Stimulated activated CD8-positive, alpha-beta memory T cell treated with anti-CD3 and anti-CD28 coated beads, Interleukin-12 subunit alpha, Interleukin-12 subunit beta, amount 100 ng/mL, for 4 hours (primary cell): Measurements from ENCODE around the gene RB1.
"Not testable (repeated sequence)": the region's sequence is repeated elsewhere in the genome, so short reads cannot be mapped to it uniquely, and the experiment has no call there.

Source experiments
- DNase-seq: peaks from one replicate; pipeline ENCODE4 v3.0.0-alpha.2; 2020; ENCODE audit warnings: low read depth

Gene RB1

DNA sequence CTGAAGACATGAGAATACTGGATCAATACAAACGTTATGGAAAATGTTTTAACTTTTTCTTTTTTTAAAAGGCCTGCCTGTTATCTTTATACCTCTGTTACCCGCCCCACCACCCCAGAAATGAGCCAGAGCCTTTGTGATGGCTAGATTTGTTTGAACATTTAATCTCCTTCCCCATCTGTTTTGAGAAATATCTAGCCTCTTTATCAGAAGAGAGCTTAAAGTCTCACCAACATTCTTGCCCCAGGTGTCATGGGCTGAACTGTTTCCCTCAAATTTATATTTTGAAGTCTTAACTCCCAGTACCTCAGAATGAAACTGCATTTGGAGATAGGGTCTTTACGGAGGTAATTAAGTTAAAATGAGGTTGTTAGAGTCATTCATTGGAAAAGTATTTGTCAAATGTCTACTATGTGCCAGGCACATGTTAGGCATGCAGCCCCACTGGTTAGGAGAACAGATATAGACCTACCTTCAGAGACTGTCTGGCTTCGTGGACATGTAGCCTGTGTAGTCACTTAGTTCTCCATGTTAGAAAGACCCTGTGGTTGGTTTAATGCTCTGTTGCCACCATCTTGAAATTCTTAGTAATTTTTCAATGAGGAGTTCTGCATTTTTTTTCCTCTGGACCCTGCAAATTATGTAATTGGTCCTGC, 6.3 kb upstream of the RB1 start:
- DNase-seq, result no peak

DNA sequence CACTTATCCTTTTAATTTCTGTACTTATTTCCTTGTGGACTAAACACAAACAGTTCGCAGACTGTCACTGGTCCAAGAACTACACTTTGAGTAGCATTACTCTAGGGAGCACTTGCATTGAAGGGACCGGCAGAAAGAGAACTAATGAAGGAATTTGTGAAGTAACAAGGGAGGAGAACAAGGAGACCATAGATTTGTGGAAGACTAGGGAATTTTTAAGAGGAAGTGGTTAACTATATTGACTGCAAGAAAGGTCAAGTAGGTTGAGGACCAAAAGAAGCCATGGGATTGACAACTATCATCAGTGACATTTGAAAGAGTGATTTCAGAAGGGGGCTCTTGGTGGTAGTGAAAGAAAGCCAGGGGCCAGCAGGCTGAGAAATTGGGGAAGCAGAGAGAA, 4.0 kb upstream of the RB1 start:
- no peak for DNase-seq

DNA sequence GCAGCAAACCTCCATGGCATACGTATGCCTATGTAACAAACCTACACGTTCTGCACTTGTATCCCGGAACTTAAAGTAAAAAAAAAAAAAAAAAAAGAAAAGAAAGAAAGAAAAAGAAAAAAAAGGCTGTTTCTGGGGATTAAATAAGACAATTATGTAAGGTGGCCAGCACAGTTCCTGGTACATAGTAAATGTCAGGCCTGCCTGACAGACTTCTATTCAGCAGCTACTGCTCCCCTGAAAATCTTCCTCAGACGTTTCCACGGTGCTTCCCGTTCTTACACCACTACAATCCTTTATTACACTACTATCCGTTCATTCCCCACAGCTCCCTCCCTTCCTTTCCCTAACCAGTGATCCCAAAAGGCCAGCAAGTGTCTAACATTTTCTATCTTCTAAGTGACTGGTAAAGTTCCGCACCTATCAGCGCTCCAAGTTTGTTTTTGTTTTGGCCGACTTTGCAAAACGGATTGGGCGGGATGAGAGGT, 636 bp upstream of the RB1 start:
- no peak for DNase-seq

DNA sequence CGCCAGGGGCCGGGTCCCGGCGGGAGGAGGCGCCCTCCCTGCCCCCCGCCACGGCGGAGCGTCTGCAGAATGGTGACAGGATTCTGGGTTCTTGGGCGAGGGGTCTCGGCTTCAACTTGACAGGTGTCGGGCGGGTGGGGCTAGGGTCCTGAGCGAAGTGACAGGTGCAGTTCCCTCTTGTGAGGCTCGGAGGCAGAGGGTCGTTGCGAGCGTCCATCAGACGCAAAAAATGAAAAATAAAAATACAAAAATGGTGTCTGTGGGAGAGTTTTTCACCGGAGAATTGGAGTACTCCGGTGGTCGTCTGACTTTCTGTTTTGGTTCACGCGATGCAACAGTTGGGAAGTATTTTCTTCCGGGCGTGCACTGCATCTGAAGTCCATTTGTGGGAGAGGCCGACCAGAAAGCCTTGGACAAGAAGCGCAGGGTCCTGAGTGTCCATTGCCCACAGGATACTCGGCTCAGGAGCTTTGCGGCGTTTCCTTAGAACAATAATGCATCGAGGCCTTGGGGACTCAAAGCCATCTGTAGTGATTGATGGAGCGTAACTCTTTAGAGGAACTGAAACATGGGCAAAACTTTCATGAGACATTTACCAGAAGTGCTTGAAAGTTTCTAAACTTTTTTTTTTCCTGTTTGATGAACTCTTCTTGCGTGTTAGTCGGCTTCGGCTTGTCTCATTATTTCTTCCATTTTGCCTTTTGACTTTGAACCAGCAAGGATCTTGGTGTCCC, 759 bp downstream of the RB1 start:
- no peak for DNase-seq

DNA sequence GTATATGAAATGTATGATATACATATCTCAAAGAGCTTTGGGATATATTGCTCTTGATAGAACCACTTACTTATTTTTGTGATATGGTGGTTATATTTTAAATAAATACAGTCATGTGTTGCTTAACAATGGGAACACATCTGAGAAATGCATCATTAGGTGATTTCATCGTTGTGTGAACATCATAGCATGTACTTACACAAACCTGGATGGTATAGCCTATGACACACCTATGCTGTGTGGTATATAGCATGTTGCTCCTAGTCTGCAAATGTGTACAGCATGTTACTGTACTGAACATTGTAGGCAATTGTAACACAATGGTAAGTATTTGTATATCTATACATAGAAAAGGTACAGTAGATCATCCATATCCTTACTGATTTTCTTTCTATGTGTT, 7.7 kb downstream of the RB1 start:
- DNase-seq, result no peak

DNA sequence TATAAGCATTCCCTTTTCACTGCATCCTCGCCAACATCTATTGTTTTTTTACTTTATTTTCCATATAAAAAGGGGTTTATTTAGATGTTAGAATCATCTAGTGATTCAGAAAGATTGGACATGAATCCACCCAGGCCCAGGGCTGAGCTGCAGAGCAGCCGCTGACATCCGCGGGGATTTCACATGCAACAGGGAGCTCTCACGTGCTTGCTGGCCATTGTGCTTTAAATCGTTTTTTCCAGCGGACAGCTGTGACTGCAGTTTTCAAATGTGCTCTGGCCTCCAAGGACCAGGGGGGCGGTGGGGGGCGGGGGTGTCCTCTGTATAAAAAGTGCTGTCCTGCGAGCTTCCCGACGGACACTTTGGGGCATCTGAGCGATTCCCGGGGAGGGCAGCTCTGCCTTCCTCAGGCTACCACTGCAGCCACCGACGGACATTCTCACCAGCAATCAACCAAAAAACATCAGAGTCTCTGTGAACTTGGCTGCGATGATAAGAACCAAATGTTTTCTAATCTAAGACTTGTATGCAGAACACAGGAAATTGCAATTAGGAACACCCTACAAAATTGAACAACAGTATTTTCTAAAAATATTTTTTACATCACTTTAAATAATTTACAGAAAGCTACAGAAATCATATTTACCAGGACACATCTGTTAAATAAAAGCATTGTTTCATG, 12.6 kb downstream of the RB1 start:
- no peak for DNase-seq

DNA sequence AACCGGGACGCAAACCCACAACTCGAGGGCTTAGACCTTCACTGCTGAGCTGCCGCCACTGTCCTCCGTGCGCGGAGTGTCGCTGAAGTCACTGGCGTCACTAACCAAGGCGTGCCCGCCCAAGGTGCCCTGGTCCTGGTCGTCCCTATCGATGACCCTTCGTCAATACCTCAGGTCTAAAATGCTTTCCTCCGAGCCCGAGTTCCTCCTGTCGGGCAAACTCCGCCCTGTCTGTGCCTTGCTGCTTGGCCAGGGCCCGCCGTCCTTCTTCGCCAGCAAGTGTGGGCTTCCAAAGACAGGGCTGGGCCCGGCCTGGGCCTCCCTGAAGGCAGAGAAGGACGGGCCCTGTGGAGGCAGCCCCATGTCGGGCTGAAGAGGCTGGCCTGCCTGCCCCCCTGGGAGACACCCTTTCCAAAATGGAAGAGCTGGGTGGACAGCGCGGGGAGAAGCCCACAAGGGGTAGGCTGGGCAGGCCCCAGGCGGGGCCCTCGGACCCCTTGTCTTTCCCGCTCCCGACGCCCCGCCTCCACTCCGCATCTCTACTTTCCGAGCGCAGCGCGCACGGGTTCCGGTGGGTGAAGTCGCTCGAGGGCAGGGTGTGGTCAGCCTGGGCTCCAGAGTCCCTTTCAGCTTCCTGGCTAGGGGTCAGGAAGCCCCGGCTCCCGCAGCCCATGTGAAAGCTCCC, 13.4 kb downstream of the RB1 start:
- no peak for DNase-seq

DNA sequence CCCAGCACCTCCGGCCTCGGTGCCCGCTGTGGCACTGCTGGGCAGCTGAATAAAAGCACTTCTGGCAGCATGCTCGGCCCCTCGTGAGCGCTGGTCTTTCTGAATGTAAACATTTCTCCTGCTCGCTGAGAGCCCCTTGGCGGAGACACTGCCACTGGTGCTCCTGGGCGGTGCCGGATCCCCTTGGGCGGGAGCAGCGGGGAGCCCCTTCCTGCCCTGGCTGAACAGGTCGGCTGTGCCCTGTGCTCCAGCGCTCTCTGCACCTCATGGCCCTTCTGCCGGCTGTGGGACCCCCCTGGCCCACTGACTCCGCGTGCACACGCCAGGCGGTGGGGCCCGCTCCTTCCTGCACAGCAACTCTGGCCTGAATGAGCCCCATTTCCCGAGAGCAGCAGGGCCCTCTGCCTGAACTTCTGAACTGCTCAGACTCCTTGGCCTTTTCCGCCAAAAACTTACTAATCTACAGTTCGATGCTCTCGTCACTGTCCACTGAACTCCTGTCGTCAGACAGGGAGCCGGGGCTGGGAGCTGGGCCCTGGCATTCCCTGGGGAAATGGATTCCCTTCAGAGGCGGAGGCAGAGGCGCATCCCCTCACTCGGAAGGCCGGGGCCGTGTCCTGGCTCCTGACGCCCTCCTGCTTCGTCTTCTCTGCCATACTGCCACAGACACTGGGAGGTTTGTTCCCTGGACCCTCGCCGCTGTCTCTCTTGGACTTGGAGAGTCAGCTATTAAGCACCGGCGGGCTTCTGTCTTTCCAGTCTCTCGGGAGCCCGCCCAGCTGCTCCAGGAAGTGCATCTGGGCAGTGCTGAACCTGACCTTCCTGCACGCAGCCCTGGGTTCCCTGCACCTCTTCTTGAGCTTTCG, 14.2 kb downstream of the RB1 start:
- no peak for DNase-seq

DNA sequence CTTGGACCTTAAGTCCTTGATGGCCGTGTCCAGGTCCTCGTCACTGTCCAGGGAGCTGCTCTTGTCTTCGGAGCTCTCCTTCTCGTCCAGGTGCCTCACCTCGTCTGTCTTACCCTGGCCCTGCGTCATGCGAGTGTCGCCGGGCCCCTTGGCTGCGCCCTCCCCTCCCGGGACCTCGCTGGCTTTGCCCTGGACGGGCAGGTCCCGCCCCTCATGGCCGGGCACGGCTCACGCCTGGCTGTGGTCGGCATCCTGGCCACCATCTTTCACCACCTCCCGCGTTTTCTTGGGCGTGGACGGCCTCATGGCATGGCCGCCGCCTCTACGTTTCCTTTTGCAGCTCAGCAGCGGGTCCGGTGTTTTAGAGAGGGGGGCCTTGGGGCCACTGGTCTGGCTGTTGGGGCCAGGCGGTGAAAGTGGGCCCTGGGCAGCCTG, 14.8 kb downstream of the RB1 start:
- DNase-seq, result no peak

DNA sequence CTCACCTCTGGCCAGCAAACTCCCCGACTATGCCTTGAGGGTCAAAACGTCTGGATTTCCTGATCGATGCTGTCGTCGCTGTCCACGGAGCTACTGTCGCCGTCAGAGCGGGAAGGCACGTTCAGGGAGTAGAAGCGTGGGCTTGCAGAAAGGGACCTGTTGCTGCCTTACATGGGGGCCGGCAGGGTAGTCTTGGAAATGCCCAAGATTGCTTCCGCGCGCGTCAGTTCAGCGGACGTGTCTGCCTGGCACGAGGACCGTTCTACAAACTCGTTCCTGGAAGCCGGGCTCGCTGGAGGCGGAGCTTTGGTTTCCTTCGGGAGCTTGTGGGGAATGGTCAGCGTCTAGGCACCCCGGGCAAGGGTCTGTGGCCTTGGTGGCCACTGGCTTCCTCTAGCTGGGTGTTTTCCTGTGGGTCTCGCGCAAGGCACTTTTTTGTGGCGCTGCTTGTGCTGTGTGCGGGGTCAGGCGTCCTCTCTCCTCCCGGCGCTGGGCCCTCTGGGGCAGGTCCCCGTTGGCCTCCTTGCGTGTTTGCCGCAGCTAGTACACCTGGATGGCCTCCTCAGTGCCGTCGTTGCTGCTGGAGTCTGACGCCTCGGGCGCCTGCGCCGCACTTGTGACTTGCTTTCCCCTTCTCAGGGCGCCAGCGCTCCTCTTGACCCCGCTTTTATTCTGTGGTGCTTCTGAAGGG, 15.4 kb downstream of the RB1 start:
- DNase-seq, result no peak

DNA sequence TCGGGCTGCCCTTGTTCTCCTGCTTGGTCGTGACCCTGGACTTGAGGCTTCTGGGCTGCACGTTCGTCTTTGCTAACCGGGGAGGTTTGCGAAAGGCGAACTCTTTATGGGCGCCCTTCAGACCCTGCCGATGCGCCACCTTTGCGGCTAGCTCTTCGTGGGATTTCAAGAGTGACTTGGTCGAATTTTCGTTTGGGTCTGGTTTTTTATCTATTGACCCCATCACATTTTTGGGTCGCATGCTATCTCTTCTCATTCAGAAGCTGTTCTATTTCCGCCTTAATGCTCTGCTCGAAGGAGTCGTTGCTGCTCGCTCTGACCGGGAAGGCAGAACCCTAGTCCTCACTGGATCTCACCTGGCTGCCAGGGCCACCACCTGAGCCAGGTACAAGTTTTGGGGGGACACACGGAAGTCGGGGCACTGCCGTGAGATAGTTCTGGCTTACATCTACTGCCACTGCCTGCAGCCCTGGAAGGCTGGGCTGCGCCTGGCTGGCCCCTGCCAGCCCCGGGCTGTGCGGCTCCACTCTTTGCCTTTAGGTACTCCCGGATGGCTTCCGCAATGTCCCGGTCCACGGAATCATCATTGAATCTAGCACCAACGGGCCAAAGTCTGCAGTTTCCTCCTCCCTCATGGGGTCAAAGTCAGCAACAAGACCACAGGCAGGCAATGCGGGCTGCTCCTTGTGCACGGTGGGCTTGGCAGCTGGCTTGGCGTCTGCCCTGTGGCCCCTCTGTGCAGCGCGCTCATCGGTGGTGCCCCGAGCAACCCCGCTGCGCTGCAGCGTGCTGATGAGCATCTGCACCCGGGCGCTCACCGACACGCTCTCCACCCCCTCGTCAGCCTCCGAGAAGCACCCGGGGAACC, 16.2 kb downstream of the RB1 start:
- DNase-seq, result no peak

DNA sequence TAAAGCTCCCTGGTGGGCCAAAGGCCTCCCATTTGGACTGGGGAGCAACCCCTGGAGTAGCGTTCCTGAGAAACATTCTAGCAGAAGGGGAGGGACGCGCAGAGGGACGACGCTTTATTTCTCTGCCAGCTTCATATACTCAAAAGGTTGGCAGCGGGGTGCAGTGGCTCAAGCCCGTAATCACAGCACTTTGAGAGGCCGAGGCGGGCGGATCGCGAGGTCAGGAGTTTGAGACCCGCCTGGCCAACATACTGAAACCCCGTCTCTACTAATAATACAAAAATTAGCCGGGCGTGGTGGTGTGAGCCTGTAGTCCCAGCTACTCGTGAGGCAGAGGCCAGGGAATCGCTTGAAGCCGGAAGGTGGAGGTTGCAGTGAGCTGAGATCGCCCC, 16.8 kb downstream of the RB1 start:
- no peak for DNase-seq

DNA sequence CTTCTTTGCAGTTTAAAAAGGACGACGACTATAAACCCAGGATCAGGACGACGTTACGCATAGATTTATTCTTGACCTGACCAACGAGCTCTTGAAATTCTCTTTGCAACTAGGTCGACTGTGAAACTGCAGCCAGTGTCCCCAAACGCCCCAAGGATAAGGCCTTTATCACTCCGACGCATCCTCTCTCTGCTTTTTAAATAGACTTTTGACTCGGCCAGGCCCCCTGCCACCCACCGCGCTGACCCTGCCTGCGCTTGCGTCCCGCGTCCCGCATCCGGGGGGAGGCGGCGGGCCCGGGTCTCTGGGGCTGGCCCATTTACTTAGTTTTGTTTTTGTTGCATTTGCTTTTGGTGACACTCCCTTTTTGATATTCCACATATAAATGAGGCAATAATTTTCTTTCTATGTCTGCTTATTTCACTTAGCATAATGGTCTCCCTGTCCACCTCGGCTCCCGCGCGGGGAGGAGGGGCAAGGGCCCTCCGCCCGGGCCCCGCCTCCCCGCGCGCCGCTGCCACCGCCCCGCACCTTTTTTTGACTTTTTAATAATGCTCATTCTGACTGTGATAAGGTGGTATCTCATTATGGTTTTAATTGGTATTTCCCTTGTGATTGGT, 17.4 kb downstream of the RB1 start:
- no peak for DNase-seq

DNA sequence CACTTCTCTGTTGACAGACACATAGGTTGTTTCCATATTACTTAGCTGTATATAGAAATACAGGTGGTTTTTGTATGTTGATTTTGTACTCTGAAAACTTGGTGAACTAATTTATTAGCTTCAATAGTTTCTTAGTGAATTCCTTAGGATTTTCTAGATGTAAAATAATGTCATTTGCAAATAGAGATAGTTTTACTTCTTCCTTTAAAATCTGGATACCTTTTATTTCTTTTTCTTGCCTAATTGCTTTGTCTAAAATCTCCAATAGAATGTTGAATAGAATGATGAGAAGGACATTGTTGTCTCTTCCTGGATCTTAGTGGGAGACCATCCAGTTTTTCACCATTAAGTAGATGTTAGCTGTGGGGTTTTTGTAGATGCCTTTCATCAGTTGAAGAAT, 18.7 kb downstream of the RB1 start:
- DNase-seq, result no peak

DNA sequence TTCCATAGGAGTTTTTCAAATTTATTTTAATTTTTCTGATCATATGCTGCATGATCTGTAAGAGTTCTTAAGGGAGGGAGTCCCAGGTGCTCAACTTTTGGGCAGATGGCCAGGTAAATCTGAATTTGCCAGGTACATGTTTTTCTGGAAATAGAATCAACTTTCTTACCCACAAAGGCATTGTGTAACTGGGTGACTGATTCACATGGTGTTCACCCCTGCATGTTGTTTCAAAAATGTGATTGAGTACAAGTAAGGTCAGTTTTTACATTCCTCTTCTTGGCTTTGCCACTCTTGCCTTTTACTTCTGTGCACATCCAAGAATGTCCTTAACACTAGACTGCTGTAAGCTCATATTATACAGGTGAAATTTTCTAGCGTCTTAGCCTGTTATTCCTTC, 30.4 kb downstream of the RB1 start:
- DNase-seq, result no peak

DNA sequence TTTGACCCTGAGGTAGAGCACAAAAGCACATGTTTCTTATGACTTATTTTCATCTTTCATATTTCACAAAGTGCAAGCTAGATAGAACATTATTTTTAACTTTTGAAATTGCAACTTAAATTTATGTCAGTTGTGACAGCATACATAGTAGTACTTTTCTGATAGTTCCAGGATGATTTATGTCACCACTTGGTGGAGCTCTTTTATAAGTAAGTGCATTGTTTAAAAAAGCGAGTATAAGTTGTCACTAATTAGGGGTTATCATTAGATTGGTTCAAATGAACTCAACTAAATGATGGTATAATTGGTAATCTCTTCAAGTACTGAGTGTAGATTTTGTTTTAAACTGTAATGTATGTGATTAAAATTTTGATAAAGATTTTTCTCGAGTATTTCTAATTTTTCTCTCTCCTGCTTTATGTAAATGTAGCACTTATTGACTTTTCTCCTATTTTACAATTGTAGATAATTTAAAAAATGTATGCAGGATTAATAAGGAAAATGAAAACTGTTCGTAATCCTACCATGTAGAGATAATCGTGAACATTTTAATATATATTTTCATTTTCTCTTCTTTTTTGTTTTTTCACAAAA, 31.1 kb downstream of the RB1 start:
- no peak for DNase-seq

DNA sequence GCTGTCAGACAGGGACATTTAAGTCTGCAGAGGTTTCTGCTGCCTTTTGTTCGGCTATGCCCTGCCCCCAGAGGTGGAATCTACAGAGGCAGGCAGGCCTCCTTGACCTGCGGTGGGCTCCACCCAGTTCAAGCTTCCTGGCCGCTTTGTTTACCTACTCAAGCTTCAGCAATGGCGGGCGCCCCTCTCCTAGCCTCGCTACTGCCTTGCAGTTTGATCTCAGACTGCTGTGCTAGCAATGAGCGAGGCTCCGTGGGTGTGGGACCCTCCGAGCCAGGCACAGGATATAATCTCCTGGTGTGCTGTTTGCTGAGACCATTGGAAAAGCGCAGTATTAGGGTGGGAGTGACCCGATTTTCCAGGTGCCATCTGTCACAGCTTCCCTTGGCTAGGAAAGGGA, 35.6 kb downstream of the RB1 start:
- not testable (repeated sequence) for DNase-seq

DNA sequence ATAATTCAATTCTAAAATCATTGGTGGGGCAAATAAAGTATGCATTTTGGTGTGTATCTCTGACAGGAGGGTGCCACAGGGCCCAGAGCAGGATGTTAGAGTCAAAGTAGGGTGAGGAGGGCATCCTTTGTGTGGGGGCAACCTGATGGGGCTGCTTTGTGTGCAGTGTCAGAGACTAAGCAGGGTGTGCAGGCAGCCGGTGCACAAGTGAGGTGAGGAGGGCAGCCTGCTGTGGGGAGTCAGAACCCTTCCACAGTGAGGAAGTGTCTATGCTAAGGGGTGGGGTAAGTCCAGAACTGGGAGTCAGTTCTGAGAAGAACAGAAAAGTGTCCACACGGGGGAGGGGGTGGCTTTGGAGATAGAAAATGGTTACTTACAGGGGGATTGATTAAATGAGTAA, 40.7 kb downstream of the RB1 start:
- no peak for DNase-seq

DNA sequence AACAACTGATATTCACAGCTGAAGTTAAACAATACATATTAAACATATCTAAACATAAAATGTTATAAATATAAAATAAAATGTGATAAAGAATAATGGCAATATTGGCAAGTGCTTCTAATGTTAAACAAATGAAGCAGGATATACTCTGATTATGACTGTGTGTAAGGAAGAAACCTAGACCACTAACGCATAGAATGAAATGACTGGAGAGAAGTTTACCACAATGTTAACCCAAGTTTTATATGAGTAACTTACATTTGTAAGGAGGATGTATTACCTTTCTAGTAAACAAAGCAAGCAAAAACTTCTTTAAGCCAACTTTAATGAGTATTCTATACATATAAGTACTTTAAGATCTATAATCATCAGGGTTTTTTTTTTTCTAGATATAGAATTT, 43.0 kb downstream of the RB1 start:
- no peak for DNase-seq
